K562 (cell line): ENCODE data around the gene NDUFA6. TPM values are rescaled to one million over a fixed set of nuclear protein-coding genes. Genes with fewer than 3 reads are reported as not detected.

ENCODE experiments used
- ATAC-seq: fragments of 200-7000 bp; cut with Tn5 transposase; 3 replicates; pipeline ENCODE4 v1.9.1; 2020; ENCODE audit warnings: moderate library complexity
- BruUV-seq: library from RNA; stranded (reverse); fragments of 400-500 nt; replicated peaks from 2 replicates; lab custom pipeline; 2021; lab: Mats Ljungman, UMichigan
- CTCF ChIA-PET: fragments of 300-600 bp; formaldehyde crosslinking; extraction: SDS; loops from one replicate; lab custom pipeline; 2021; ENCODE audit warnings: low intra/inter-chr PET ratio; lab: Yijun Ruan, JAX
- POLR2A ChIA-PET: fragments of 300-600, 350-650 bp; sonication (Branson Sonifier 250); formaldehyde crosslinking; extraction: SDS; loops from one replicate; lab custom pipeline; 2021; ENCODE audit warnings: antibody characterized with exemption, inconsistent platforms; lab: Yijun Ruan, JAX
- DNase-seq, 4 experiments: peaks; one replicate each; pipeline versions ENCODE4 v3.0.0 to v3.0.0-alpha.2; 2011 to 2018; ENCODE audit warnings: low spot score in 3 of 4, mixed read lengths in 3 of 4; ENCODE audit errors: extremely low read depth in 1 of 4
- FAIRE-seq: peaks from 2 replicates; lab custom pipeline; 2011; peaks lifted over from hg19 to GRCh38; lab: Jason Lieb, UNC
- H2AFZ ChIP-seq: 2 replicates; pipeline ENCODE4 v1.6.0; 2011; ENCODE audit warnings: low read depth, low read length, control low read depth, inconsistent platforms
- H3K27ac ChIP-seq: fragments of 200-600 bp; 3 replicates; pipeline ENCODE4 v1.8.0; 2011; ENCODE audit warnings: low read depth, mild to moderate bottlenecking, control low read depth, inconsistent platforms, low read length, moderate library complexity, mixed read lengths; ENCODE audit errors: extremely low read depth
- H3K27me3 ChIP-seq, 2 experiments: fragments of 300-600 bp in 1 of 2; 2 replicates in 1 of 2; 3 replicates in 1 of 2; pipeline versions ENCODE4 v1.6.0 to v1.8.0; 2011; ENCODE audit warnings: inconsistent platforms in 2 of 2, low read length in 2 of 2, mild to moderate bottlenecking in 1 of 2, mixed read lengths in 1 of 2, moderate library complexity in 1 of 2; ENCODE audit not compliant: control insufficient read depth in 2 of 2, insufficient read depth in 2 of 2
- H3K36me3 ChIP-seq: fragments of 300-600 bp; 3 replicates; pipeline ENCODE4 v1.8.0; 2011; ENCODE audit warnings: mild to moderate bottlenecking, low read length, inconsistent platforms; ENCODE audit not compliant: control insufficient read depth, insufficient read depth
- H3K4me1 ChIP-seq, 2 experiments: fragments of 200-600 bp in 1 of 2; replicated peaks in 1 of 2; 2 replicates in 1 of 2; 3 replicates in 1 of 2; pipeline versions ENCODE4 v1.5.1 to v1.8.0; 2011; ENCODE audit warnings: inconsistent platforms in 2 of 2, low read length in 2 of 2, mild to moderate bottlenecking in 1 of 2, mixed read lengths in 1 of 2, moderate library complexity in 1 of 2; ENCODE audit not compliant: control insufficient read depth in 2 of 2, insufficient read depth in 2 of 2
- H3K4me2 ChIP-seq: 2 replicates; pipeline ENCODE4 v1.6.1; 2011; ENCODE audit warnings: low read length, control low read depth, inconsistent platforms, mixed read lengths; ENCODE audit not compliant: insufficient read depth
- H3K4me3 ChIP-seq: fragments of 200-600 bp; sonication (generic), shearing (Covaris generic); 2 replicates; pipeline ENCODE4 v1.5.1; 2016; ENCODE audit warnings: control low read depth, inconsistent platforms
- H3K79me2 ChIP-seq: fragments of 200-600 bp; 3 replicates; pipeline ENCODE4 v1.8.0; 2011; ENCODE audit warnings: low read length, inconsistent platforms; ENCODE audit not compliant: control insufficient read depth, insufficient read depth
- H3K9ac ChIP-seq, 2 experiments: 2 replicates each; pipeline versions ENCODE4 v1.6.0 to v1.6.1; 2011; ENCODE audit warnings: low read depth in 2 of 2, low read length in 2 of 2, control low read depth in 1 of 2, inconsistent platforms in 1 of 2, mild to moderate bottlenecking in 1 of 2, mixed read lengths in 1 of 2; ENCODE audit not compliant: insufficient read depth in 1 of 2
- H3K9me1 ChIP-seq: one replicate; pipeline ENCODE4 v1.6.0; 2011; ENCODE audit warnings: inconsistent platforms, mild to moderate bottlenecking, low read length, moderate library complexity; ENCODE audit not compliant: control insufficient read depth, insufficient read depth
- H3K9me3 ChIP-seq: replicated peaks from 2 replicates; pipeline ENCODE4 v1.5.1; 2011; ENCODE audit warnings: low read depth, low read length, inconsistent platforms; ENCODE audit not compliant: control insufficient read depth, insufficient read depth
- H4K20me1 ChIP-seq: replicated peaks from 2 replicates; pipeline ENCODE4 v1.6.1; 2011; ENCODE audit warnings: low read length, inconsistent platforms, mixed read lengths; ENCODE audit not compliant: control insufficient read depth, insufficient read depth
- CREBBP ChIP-seq: IDR thresholded peaks from one replicate; pipeline ENCODE4 v1.6.1; 2012; ENCODE audit warnings: low read depth, mild to moderate bottlenecking, control low read depth, inconsistent platforms, low read length
- DPF2 ChIP-seq: fragments of 450-650 bp; IDR thresholded peaks from 2 replicates; pipeline ENCODE4 v1.6.1; 2016
- MAFG ChIP-seq: fragments of 450-650 bp; conservative IDR thresholded peaks from 2 replicates; pipeline ENCODE4 v1.6.1; 2016; ENCODE audit warnings: missing genetic modification characterization, missing compliant biosample characterization
- TEAD2 ChIP-seq: fragments of 450-650 bp; IDR thresholded peaks from 2 replicates; pipeline ENCODE4 v1.6.1; 2016; ENCODE audit warnings: missing genetic modification characterization, control low read depth, missing compliant biosample characterization
- ZNF316 ChIP-seq: fragments of 450-650 bp; IDR thresholded peaks from 2 replicates; pipeline ENCODE4 v1.6.1; 2016
- ZNF740 ChIP-seq, 3 experiments: fragments of 200-800 bp in 1 of 3; sonication (Bioruptor generic) in 1 of 3; sonication (generic) in 1 of 3; formaldehyde crosslinking in 1 of 3; IDR thresholded peaks; 2 replicates each; pipeline versions ENCODE4 v1.6.1 to v1.8.0; 2016 to 2022; ENCODE audit warnings: mild to moderate bottlenecking in 2 of 3, missing compliant biosample characterization in 2 of 3, missing genetic modification characterization in 2 of 3, missing genetic modification reagents in 1 of 3
- WGBS: fragments of 100-300 bp; shearing (Covaris generic); methylation state at CpG from one replicate; pipeline ENCODE4 v1.1.6; 2016; ENCODE audit warnings: low coverage, mixed read lengths; ENCODE audit not compliant: insufficient coverage; ENCODE audit errors: missing lambda C conversion rate; 5-methylcytosine and 5-hydroxymethylcytosine counted together
- in situ Hi-C: fragments of 300-500 bp; cut with MboI; formaldehyde crosslinking; loops from 4 replicates; pipeline ENCODE4 v1.15.0; 2018; ENCODE audit warnings: inconsistent platforms, mixed read lengths
- intact Hi-C: fragments of 100-400 bp; cut with micrococcal nuclease; formaldehyde crosslinking; loops from 2 replicates; pipeline ENCODE4 v1.14.2; 2022
- polyA plus RNA-seq, 8 experiments: library from polyadenylated mRNA; depleted of rRNA in 4 of 8; stranded (reverse) in 5 of 8; unstranded in 3 of 8; fragments of >200 nt; fragmentation: Nextera tagmentation in 2 of 8; fragmentation: Illumina TruSeq in 1 of 8; extraction: Ambion mirVana in 2 of 8; extraction: Trizol in 1 of 8; gene quantifications; 2 replicates each; pipeline versions ENCODE4 v1.2.1 to v1.2.3, GENCODE V29; 2011 to 2014; ENCODE audit warnings: inconsistent platforms in 1 of 8, missing spikeins in 1 of 8
- total RNA-seq, 7 experiments: library from RNA; depleted of rRNA in 6 of 7; stranded (reverse); fragments of >200 nt in 6 of 7; fragmentation: Illumina TruSeq in 2 of 7; extraction: Trizol in 2 of 7; gene quantifications; 2 replicates each; pipeline versions ENCODE4 v1.2.1 to v1.2.3, GENCODE V29; 2011 to 2021; ENCODE audit warnings: low replicate concordance in 1 of 7

Gene NDUFA6
- total and polyA plus RNA-seq, 9 of the 15 experiments (the other 6 are each of a cell fraction or from before 2014, with no cell fraction given): 90.0 to 474 (median 128) TPM

- Histone ChIP-seq H3K9me1 (no peaks in the 10 kb centered on the region), H4K20me1 (no peaks in the 10 kb centered on the region), H3K27ac (no peak overlapping the region), H3K4me1 (no peaks in the 10 kb centered on the region; a peak in 1 of 5 replicates), H3K9ac (no peak overlapping the region), H2AFZ (no peak overlapping the region), H3K9me3 (no peaks in the 10 kb centered on the region; the same call in none of the 2 replicates), H3K79me2 (no peaks in the 10 kb centered on the region), H3K27me3 (no peaks in the 10 kb centered on the region), H3K4me2 (no peak overlapping the region), H3K36me3 (peaks cover 41% of the 10 kb centered on the region; the same call in 2 of the 3 replicates), H3K4me3 (no peak overlapping the region)
- TF ChIP-seq ZNF740 (CRISPR knock-in tag; IDR thresholded peaks at IDR 0.05): no peak
- TF ChIP-seq ZNF740 (tag; IDR thresholded peaks at IDR 0.05): no peak
- TF ChIP-seq MAFG (tag): no peak
- TF ChIP-seq ZNF316: peak; percentile 7; the same call in 1 of the 2 replicates
- no peak for TF ChIP-seq CREBBP
- TF ChIP-seq TEAD2 (tag): no peak
- no peak for TF ChIP-seq DPF2
- WGBS: 89% methylated on average over 6 of the region's 7 CpGs
- FAIRE-seq (no peak), ATAC-seq (no peak), DNase-seq (no peak)
- ChIA-PET CTCF (no interaction called here), POLR2A (interaction anchor here (0.5 to 0.8 kb wide), 2 partner anchors 18 to 113 kb away, joined by 3 to 4 read pairs; no protein-coding TSS in a partner anchor)
- in situ Hi-C loops: no loop called here
- BruUV-seq: no TSS peak
- intact Hi-C loops: no loop called here
Observed at GRCh38 chr22:42061041-42061440, 29.5 kb downstream of the NDUFA6 start.
